DOHH2 (cell line): ENCODE data around the gene ALKAL2.
"Not testable (repeated sequence)": the region's sequence is repeated elsewhere in the genome, so short reads cannot be mapped to it uniquely, and the experiment has no call there.

Experiments used
- H3F3A ChIP-seq: fragments of 200-600 bp; sonication (generic), shearing (Covaris generic); 2 replicates; pipeline ENCODE4 v1.6.0; 2016; ENCODE audit warnings: antibody characterized with exemption, mild to moderate bottlenecking; ENCODE audit not compliant: control insufficient read depth, insufficient read depth
- H3K27ac ChIP-seq: fragments of 200-600 bp; sonication (generic); 2 replicates; pipeline ENCODE4 v1.5.1; 2014; ENCODE audit warnings: low read depth, mild to moderate bottlenecking, low read length, moderate library complexity
- H3K27me3 ChIP-seq: fragments of 200-600 bp; sonication (generic); 2 replicates; pipeline ENCODE4 v1.6.1; 2014; ENCODE audit warnings: mild to moderate bottlenecking, low read length, mixed read lengths; ENCODE audit not compliant: control insufficient read depth
- H3K36me3 ChIP-seq: fragments of 200-600 bp; sonication (generic); 2 replicates; pipeline ENCODE4 v1.6.1; 2014; ENCODE audit warnings: mild to moderate bottlenecking, low read length, moderate library complexity, mixed read lengths; ENCODE audit not compliant: control insufficient read depth
- H3K4me1 ChIP-seq: fragments of 200-600 bp; sonication (generic); 2 replicates; pipeline ENCODE4 v1.6.1; 2014; ENCODE audit warnings: mild to moderate bottlenecking, low read length, mixed read lengths; ENCODE audit not compliant: control insufficient read depth
- H3K4me2 ChIP-seq: fragments of 200-600 bp; sonication (generic); 2 replicates; pipeline ENCODE4 v1.6.0; 2014; ENCODE audit warnings: mild to moderate bottlenecking, low read length, moderate library complexity
- H3K4me3 ChIP-seq: fragments of 200-600 bp; sonication (generic); 2 replicates; pipeline ENCODE4 v1.5.1; 2014; ENCODE audit warnings: mild to moderate bottlenecking, low read length, mixed read lengths
- H3K79me2 ChIP-seq: fragments of 200-600 bp; sonication (generic); 2 replicates; pipeline ENCODE4 v1.6.1; 2014; ENCODE audit warnings: mild to moderate bottlenecking, low read length, mixed read lengths; ENCODE audit not compliant: control insufficient read depth
- H3K9me2 ChIP-seq: fragments of 200-600 bp; sonication (generic); replicated peaks from 2 replicates; pipeline ENCODE4 v1.6.1; 2014; ENCODE audit warnings: mild to moderate bottlenecking, low read length, mixed read lengths; ENCODE audit not compliant: control insufficient read depth
- H3K9me3 ChIP-seq: fragments of 200-600 bp; sonication (generic); 2 replicates; pipeline ENCODE4 v1.6.1; 2014; ENCODE audit warnings: antibody characterized with exemption, low read length, mixed read lengths; ENCODE audit not compliant: control insufficient read depth, insufficient read depth
- H4K20me1 ChIP-seq: fragments of 200-600 bp; sonication (generic); 2 replicates; pipeline ENCODE4 v1.6.0; 2014; ENCODE audit warnings: low read depth, mild to moderate bottlenecking, antibody characterized with exemption, low read length, moderate library complexity; ENCODE audit not compliant: control insufficient read depth, insufficient read depth
- CTCF ChIP-seq: fragments of 200-600 bp; sonication (generic); IDR thresholded peaks from one replicate; pipeline ENCODE4 v1.5.1; 2014; ENCODE audit warnings: antibody characterized with exemption, mild to moderate bottlenecking, low read depth, low read length; ENCODE audit not compliant: poor library complexity, severe bottlenecking
- EZH2phosphoT487 ChIP-seq: fragments of 200-600 bp; sonication (generic); IDR thresholded peaks from 2 replicates; pipeline ENCODE4 v1.6.1; 2017; ENCODE audit warnings: borderline replicate concordance, mild to moderate bottlenecking, antibody characterized with exemption, low read length, moderate library complexity, mixed read lengths

The ALKAL2 gene

GRCh38 chr2:316381-316780 lies 28.5 kb upstream of the ALKAL2 start:
- Histone ChIP-seq H3K79me2 (no peaks in the 10 kb centered on the region), H3K4me2 (no peak overlapping the region), H3K9me3 (peaks cover 5% of the 10 kb centered on the region; the same call in 1 of the 2 replicates), H3K36me3 (no peaks in the 10 kb centered on the region), H3K9me2 (no peaks in the 10 kb centered on the region), H3K4me3 (no peak overlapping the region), H3K27ac (no peak overlapping the region), H3K4me1 (no peaks in the 10 kb centered on the region), H3K27me3 (no peaks in the 10 kb centered on the region), H4K20me1 (no peaks in the 10 kb centered on the region), H3F3A (no peaks in the 10 kb centered on the region)
- no peak for TF ChIP-seq EZH2phosphoT487
- no peak for TF ChIP-seq CTCF

GRCh38 chr2:315925-316324 lies 28.0 kb upstream of the ALKAL2 start:
- H3K27ac ChIP-seq, H3K36me3 ChIP-seq, H3K4me3 ChIP-seq, H3K79me2 ChIP-seq, H3K9me3 ChIP-seq, H3K9me2 ChIP-seq, H3K4me2 ChIP-seq, H3K27me3 ChIP-seq, H3K4me1 ChIP-seq, H4K20me1 ChIP-seq, H3F3A ChIP-seq: not testable (repeated sequence)

- Histone ChIP-seq H3K9me2 (no peaks in the 10 kb centered on the region), H3K4me2 (no peak overlapping the region), H3K27ac (no peak overlapping the region), H3K27me3 (no peaks in the 10 kb centered on the region), H4K20me1 (no peaks in the 10 kb centered on the region), H3K36me3 (no peaks in the 10 kb centered on the region), H3K79me2 (no peaks in the 10 kb centered on the region), H3K4me3 (no peak overlapping the region), H3K4me1 (no peaks in the 10 kb centered on the region), H3F3A (no peaks in the 10 kb centered on the region), H3K9me3 (peaks cover 5% of the 10 kb centered on the region; the same call in 1 of the 2 replicates)
- no peak for TF ChIP-seq EZH2phosphoT487
- no peak for TF ChIP-seq CTCF
These were observed 26.9 kb upstream of the ALKAL2 start for GRCh38 chr2:314561-315336.

- H3K9me2 ChIP-seq, result no peaks in the 10 kb centered on the region
- H3K36me3 ChIP-seq, result no peaks in the 10 kb centered on the region
These were observed 26.1 kb upstream of the ALKAL2 start for GRCh38 chr2:313991-314390.

More at GRCh38 chr2:313991-314390, 26.1 kb upstream of the ALKAL2 start:
- no peaks in the 10 kb centered on the region for H3K27me3 ChIP-seq
- no peak overlapping the region for H3K4me3 ChIP-seq
- H3K4me2 ChIP-seq, result no peak overlapping the region
- H3K4me1 ChIP-seq, result no peaks in the 10 kb centered on the region
- H3K27ac ChIP-seq, result no peak overlapping the region
- H3K9me3 ChIP-seq, result peaks cover 2% of the 10 kb centered on the region; the same call in 1 of the 2 replicates
- TF ChIP-seq CTCF (no peak), EZH2phosphoT487 (no peak)
- no peaks in the 10 kb centered on the region for H3F3A ChIP-seq
- H3K79me2 ChIP-seq, result no peaks in the 10 kb centered on the region
- no peaks in the 10 kb centered on the region for H4K20me1 ChIP-seq
